Stromal cell of bone marrow (primary cell): ENCODE results near the gene KRT38.
"Not testable (repeated sequence)": the region's sequence is repeated elsewhere in the genome, so short reads cannot be mapped to it uniquely, and the experiment has no call there.

Experiments used
- DNase-seq: peaks from one replicate; pipeline ENCODE4 v3.0.0-alpha.2; 2012; ENCODE audit warnings: low read depth

KRT38 gene

DNA sequence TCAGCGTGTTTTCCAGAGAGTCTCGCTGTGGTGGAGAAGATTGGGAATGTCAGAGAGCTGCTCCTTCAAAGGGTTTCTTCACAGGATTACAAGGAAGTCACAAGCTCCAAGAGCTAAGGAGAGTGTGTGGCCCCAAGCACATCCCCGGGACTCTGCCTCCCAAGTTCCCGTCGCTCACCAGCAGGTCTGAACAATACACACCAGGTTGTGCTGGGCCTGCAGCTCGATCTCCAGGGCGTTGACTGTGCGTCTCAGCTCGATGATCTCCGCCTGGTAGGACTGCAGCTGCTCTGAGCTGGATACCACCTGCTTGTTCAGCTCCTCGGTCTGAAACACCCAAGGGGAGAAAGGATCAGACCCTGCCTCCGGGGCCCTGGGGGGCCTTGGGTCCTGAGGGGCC, 45.7 kb downstream of the KRT38 start:
- not testable (repeated sequence) for DNase-seq

- DNase-seq = no peak
Measured at GRCh38 chr17:41394254-41394996, 46.4 kb downstream of the KRT38 start.

- DNase-seq = no peak
Measured at GRCh38 chr17:41393826-41394225, 47.0 kb downstream of the KRT38 start.

DNA sequence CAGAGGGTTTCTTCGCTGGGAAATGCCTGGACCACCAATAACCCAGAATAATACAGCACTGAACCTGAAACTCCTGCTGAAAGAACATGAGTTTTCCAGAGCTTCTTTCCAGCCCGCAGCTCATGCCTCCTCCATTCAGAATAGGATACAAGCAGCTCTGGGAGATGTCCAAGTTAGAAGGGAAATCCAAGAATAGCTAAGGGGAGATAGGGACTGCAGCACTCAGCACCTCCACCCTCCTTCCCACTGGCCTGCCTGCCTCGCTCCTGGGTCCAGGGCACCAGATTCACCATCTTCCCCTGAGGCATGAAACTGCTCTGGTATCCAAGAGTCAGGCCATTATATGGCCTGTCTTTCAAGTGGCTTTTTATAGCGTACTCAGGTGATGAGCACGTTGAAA, 47.5 kb downstream of the KRT38 start:
- no peak for DNase-seq

GRCh38 chr17:41392278-41392677, 48.5 kb downstream of the KRT38 start:
- DNase-seq = peak; percentile 54

GRCh38 chr17:41391535-41391934, 49.2 kb downstream of the KRT38 start:
- no peak for DNase-seq

DNA sequence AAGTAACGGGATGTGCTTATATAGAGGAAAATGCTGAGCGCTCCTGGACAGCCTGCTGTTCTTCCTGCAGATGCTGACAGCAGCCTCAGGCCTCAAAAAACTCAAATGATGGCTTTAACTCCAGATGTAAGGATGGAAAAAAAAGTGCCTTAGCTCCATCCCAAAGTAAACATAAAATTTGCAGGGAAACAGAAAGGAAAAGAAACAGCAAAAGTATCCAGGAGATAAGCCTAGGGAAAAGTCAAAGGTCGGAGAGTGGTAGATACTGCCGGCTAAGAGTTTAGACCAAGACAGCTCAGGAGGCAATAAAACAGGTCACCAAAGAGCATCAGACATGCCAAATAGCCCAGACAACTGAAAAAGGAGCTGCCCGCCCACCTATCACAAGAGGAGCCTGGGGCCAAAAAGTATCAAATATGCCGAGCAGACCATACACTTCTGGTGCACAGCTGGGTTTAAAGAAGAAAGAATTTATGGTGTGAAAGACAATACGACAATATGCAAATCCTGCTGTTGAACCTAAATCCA, 50.3 kb downstream of the KRT38 start:
- DNase-seq = no peak

- no peak for DNase-seq
Measured at GRCh38 chr17:41387670-41388069, 53.1 kb downstream of the KRT38 start.

DNA sequence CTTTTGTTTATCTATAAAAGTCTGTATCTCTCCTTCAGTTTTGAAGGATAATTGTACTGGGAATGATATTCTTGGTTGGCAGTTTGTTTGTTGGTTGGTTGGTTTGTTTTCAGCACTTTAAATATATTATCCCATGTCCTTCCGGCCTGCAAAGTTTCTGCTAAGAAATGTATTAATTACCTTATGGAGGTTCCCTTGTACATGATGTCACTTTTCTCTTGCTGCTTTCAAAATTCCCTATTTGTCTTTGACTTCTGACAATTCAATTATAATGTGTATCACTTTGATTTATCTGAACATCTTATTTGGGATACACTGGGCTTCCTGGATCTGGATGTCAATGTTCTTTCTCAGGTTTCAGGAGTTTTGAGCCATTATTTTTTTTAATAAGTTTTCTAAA, 54.6 kb downstream of the KRT38 start:
- no peak for DNase-seq
